GM18907 (cell line): Measurements from ENCODE around the gene CUL4A.
"Not testable (repeated sequence)": the region's sequence is repeated elsewhere in the genome, so short reads cannot be mapped to it uniquely, and the experiment has no call there.

Experiments
- ATAC-seq: cut with Tn5 transposase; IDR thresholded peaks from one replicate; pipeline ENCODE4 v1.9.1; 2021; ENCODE audit warnings: mild to moderate bottlenecking, moderate library complexity; ENCODE audit not compliant: unreplicated experiment

The CUL4A gene

GRCh38 chr13:113209336-113209758, at the start of gene CUL4A:
Gene CUL4A, plus strand, starts transcription at chr13:113209613. Its CDS starts 15 bp downstream, at chr13:113209628.
- ATAC-seq = peak; percentile 43

- ATAC-seq = no peak
Observed at GRCh38 chr13:113159701-113160100, 49.7 kb upstream of the CUL4A start.

- no peak for ATAC-seq
Observed at GRCh38 chr13:113160983-113161382, 48.4 kb upstream of the CUL4A start.

GRCh38 chr13:113161433-113161832, 48.0 kb upstream of the CUL4A start:
- ATAC-seq = no peak

- ATAC-seq = not testable (repeated sequence)
Observed at GRCh38 chr13:113161975-113162374, 47.4 kb upstream of the CUL4A start.

GRCh38 chr13:113162783-113163685, 46.4 kb upstream of the CUL4A start:
- ATAC-seq = no peak

- ATAC-seq = no peak
Observed at GRCh38 chr13:113164492-113164891, 44.9 kb upstream of the CUL4A start.

GRCh38 chr13:113166266-113166665, 43.1 kb upstream of the CUL4A start:
- no peak for ATAC-seq

GRCh38 chr13:113166681-113167080, 42.7 kb upstream of the CUL4A start:
- ATAC-seq = no peak

GRCh38 chr13:113167155-113167554, 42.3 kb upstream of the CUL4A start:
- ATAC-seq = no peak

- ATAC-seq = no peak
Observed at GRCh38 chr13:113167575-113167974, 41.8 kb upstream of the CUL4A start.

GRCh38 chr13:113168211-113168610, 41.2 kb upstream of the CUL4A start:
- no peak for ATAC-seq

GRCh38 chr13:113169277-113170272, 39.8 kb upstream of the CUL4A start:
- no peak for ATAC-seq

- ATAC-seq = no peak
Observed at GRCh38 chr13:113170511-113170910, 38.9 kb upstream of the CUL4A start.

- no peak for ATAC-seq
Observed at GRCh38 chr13:113171250-113172125, 37.9 kb upstream of the CUL4A start.

- ATAC-seq = no peak
Observed at GRCh38 chr13:113172419-113172926, 36.9 kb upstream of the CUL4A start.

GRCh38 chr13:113176280-113176679, 33.1 kb upstream of the CUL4A start:
- ATAC-seq = no peak

GRCh38 chr13:113176822-113177221, 32.6 kb upstream of the CUL4A start:
- ATAC-seq = no peak

- no peak for ATAC-seq
Observed at GRCh38 chr13:113178070-113178895, 31.1 kb upstream of the CUL4A start.

GRCh38 chr13:113178896-113179167, 30.6 kb upstream of the CUL4A start:
- no peak for ATAC-seq
